Suppressor macrophage (primary cell): Measurements from ENCODE around the gene MAGEA2.
"Not testable (repeated sequence)": the region's sequence is repeated elsewhere in the genome, so short reads cannot be mapped to it uniquely, and the experiment has no call there.

ENCODE experiments used
- DNase-seq, 4 experiments: peaks; one replicate each; pipeline ENCODE4 v3.0.0-alpha.2; 2020 to 2022

MAGEA2 gene

GRCh38 chrX:152706500-152706899 is 47.1 kb downstream of the MAGEA2 start:
- not testable (repeated sequence) for DNase-seq

GRCh38 chrX:152700390-152700789 is 53.3 kb downstream of the MAGEA2 start:
- not testable (repeated sequence) for DNase-seq
